Peyer's patch (tissue), 4 donors: ENCODE measurements around the gene CLNK.

Experiments
- POLR2A ChIP-seq, 2 donors: fragments of 450-650 bp; IDR thresholded peaks; one replicate each; pipeline ENCODE4 v1.5.1; 2017; ENCODE audit warnings: antibody characterized with exemption in 2 of 2, mild to moderate bottlenecking in 2 of 2, moderate library complexity in 2 of 2
- TF ChIP-seq, protein P1 (sequence below), 6 experiments: fragments of 450-650 bp in 4 of 6; fragments of 200-600 bp in 2 of 6; sonication (generic) in 1 of 6; IDR thresholded peaks; one replicate each; pipeline ENCODE4 v1.5.1; 2017 to 2019; ENCODE audit warnings: antibody characterized with exemption in 6 of 6, mild to moderate bottlenecking in 3 of 6, moderate library complexity in 1 of 6

DNA sequence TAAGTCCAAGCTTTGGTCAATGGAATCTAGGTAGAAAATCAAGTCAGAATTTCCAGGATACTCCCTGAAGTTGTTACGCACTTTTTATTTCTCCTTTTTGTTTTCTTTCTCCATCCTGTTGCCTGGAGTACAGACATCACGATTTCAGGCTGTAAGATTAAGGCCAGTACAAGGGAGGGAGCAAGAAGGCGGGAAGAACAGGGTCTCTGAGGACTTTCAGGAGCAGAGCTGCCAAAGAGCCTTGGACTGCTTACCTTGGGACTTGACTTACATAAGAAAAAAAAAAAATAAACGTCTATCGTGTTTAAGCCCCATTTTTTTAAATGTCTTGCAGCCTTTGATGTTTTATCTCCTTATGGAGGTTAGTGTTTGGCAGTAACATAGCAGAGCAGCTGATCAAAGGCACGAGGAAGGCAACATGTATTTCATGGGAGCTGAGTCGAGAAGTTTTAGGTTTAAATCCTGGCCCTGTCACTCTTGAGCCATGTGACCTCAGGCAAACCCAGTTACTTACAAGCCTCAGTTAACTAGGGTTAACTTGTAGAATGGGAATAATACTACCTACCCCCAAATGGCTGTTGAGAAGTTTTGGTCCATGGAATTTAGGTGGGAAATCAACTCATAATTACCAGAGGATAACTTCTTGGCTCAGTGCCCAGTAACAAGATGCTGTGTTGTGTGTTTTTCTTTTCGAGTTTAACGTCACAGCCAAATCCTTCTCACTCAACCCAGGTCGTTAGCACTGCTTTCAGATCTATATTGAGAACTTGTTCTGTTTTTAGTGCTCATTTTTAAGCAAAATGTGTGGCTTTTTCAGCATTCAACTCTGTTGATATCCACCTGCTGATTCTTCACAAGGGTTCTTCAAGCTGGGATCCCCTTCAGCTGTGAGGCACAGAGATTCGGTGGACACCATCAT, 106.8 kb downstream of the CLNK start:
- TF ChIP-seq, protein P1, sequence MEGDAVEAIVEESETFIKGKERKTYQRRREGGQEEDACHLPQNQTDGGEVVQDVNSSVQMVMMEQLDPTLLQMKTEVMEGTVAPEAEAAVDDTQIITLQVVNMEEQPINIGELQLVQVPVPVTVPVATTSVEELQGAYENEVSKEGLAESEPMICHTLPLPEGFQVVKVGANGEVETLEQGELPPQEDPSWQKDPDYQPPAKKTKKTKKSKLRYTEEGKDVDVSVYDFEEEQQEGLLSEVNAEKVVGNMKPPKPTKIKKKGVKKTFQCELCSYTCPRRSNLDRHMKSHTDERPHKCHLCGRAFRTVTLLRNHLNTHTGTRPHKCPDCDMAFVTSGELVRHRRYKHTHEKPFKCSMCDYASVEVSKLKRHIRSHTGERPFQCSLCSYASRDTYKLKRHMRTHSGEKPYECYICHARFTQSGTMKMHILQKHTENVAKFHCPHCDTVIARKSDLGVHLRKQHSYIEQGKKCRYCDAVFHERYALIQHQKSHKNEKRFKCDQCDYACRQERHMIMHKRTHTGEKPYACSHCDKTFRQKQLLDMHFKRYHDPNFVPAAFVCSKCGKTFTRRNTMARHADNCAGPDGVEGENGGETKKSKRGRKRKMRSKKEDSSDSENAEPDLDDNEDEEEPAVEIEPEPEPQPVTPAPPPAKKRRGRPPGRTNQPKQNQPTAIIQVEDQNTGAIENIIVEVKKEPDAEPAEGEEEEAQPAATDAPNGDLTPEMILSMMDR (IDR thresholded peaks at IDR 0.05): no peak
- no peak for TF ChIP-seq POLR2A (IDR thresholded peaks at IDR 0.05)
